HG03520 (cell line): ENCODE results near the gene EDN1.

Source experiments
- ATAC-seq: cut with Tn5 transposase; IDR thresholded peaks from one replicate; pipeline ENCODE4 v1.9.1; 2021; ENCODE audit warnings: mild to moderate bottlenecking, moderate library complexity; ENCODE audit not compliant: unreplicated experiment

EDN1 gene

DNA sequence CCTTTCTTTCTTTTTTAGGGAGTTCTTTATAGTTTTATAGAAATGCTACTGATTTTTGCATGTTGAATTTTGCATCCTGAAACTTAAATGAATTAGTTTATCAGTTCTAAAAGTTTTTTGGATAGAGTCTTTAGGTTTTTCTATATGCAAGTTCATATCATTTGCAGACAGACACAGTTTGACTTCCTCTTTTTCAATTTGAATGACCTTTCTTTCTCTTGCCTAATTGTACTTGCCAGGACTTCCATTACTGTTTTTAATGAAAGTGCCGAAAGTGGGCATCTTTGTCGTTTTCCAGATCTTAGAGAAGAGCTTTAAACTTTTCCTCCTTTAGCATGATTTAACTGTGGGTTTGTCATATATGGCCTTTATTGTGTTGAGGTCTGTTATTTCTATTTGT is 21.1 kb upstream of the EDN1 start:
- ATAC-seq = no peak

DNA sequence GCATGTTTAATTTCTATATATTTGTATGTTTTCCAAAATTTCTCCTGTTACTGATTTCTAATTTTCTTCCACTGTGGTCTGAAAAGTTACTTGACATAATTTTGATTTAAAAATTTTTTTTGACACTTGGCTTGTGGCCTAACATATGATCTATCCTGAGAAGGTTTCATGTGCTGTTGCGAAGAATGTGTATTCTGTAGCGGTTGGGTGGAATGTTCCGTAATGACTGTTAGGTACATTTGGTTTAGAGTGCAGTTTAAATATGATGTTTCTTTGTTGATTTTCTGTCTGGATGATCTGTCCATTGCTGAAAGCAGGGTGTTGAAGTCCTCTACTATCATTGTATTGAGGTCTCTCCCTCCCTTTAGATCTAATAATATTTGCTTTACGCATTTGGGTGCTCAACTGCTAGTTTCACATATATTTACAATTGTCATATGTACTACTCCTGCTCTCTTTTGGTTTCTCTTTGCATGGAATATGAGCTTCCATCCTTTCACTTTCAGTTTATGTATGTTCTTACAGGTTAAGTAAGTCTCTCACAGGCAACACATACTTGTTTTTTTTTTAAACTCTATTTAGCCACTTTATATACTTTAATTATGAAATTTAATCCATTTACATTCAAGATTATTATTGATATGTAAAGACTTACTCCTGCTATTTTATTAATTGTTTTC is 19.5 kb upstream of the EDN1 start:
- ATAC-seq = no peak

DNA sequence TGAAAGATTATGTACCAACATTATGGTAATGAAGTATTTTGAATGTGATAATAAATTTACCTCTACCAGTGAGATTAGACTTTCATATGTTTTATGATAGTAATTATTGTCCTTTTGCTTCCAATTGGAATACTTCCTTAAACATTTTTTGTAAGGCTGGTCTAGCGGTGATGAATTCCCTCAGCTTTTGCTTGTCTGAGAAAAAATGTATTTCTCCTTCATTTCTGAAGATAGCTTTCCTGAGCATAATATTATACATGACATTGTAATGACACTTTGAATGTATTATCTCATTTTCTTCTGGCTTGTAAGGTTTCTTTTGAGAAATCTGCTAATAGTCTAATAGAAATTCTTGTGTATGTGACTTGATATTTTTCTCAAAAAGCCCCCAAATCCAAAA is 18.6 kb upstream of the EDN1 start:
- ATAC-seq = no peak

DNA sequence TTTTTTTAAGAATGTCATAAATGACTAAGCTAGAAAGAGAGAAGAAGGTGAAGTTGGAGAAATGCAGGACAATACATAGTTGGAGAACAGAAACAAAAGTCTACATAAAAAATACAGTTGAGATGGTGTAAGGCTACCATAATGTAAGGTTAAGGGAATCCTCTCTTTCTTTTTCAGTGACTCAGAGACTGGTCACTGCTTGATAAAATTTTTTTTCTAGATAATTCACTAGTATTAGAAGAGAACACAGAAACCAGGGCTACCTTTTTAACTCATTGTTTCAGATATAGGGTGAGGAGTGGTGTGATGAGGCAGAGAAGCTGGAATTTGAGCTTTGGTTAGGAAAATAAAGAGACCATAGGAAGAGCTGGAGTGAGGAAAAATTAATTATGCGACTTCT is 18.2 kb upstream of the EDN1 start:
- no peak for ATAC-seq

DNA sequence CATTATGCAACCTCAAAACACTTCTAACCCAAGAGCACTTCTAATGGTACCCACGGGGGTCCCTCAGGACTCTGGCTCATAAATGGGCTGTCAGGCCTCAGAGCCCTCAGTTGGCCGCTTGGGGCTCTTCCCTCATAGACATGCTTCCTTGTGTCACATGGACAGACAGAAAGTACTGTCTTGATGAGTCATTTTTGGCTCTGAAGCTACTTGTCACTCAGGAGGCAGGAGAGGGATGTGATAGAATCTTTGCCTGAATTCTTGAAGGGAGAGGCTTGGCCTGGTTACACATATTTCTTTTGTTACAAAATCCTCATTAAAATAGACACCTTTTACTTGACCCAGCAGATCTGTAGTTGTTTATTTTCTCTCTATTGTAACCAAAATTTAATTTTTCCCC is 15.1 kb upstream of the EDN1 start:
- ATAC-seq = no peak

DNA sequence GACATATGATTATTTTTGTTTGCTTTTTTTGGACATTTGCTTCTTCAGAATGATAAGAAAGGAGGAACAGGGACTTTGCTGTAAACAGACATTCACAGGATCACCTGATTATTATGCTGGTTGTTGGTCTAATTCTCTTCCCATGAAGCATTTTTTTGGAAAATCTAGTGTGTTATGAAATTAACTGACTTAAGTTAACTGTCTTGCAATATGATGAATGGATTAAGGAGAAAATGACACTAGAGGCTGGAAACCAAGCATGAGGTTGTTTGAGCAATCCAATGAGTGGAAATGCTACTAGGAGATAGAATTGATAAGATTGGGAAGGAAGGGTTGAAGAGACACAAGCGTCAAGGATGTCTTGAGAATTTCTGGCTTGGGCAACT is 13.2 kb upstream of the EDN1 start:
- ATAC-seq = no peak

DNA sequence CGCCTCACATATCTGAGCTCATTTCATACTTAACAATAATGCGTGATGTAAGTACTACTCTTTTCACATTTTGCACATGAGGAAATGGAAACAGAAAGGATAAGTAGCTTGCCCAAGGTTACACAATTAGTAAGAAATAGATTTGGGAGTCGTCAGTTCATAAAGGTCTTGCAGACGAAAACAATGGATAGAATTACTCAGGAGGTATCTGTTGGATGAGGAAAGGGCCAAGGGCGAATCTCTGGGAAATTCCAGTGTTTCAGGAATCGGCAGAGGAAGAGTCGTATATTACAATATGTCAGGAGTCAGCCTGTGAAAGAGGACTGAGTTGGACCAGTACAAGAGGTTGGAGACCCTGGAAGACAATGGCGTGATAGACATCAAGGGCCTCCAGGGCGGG is 12.8 kb upstream of the EDN1 start:
- no peak for ATAC-seq

DNA sequence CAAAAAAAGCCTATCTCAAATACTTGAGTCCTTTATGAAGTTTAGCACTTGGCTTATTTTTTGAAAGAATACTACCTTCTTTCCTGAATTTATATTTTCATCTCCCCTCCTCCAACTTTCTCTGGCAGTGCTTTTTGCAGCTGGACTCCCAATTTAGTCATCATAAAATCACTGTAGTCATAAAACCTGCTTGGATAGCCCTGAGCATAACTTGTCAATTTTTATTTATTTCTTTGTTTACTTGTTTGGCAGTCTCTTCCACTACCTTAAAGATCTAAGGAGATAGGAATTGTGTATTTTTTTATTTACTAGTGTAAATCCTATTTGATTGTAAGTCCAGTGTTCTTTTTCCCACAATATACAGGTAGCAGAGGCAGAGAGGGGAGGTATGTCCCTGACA is 11.2 kb upstream of the EDN1 start:
- no peak for ATAC-seq

DNA sequence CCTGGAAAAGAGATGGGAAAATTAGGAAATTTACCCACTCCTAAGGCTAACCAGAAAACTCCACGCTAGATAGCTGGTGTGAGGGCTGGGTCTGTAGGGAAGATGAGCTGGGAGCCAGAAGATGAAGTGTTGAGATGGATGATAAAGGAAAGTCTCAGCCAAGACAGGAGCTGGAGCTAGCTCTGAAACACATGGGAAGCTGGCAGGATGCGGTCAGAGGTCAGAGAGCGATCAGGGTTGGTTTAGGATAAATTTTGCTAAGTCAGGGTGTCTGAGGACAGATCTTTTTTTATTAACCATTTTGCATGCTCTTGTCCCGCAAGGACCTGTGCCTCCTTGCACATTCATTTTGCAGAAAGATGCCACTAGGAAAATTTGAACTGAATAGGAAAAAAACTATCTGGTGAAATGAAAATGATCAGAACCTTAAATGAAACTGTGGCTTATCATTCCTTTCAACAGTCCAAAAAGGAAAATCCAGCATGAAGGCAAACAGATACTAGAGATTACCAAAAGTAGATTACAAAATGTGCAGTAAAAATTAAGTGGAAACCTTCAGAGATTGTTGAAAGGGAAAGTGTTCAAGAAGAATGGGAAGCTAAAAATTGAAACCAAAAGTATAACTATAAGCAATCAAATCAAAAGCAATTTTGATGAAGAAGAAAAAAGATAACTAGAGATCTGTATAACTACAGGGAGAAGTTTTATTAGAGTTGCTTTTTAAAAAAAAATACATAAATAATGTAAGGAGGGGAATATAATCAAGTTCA is 10.7 kb upstream of the EDN1 start:
- no peak for ATAC-seq

DNA sequence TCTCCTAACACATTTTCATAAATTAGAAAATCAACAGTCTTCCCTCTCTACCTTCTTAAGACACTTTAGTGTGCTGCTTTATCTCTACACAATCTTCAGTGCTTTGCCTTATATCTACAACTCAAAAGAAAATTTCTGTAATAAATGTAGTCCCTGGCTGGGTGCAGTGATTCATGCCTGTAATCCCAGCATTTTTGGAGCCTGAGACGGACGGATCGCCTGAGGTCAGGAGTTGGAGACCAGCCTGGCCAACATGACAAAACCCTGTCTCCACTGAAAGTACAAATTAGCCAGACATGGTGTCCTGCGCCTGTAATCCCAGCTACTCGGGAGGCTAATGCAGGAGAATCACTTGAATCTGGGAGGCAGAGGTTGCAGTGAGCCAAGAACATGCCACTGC is 9.7 kb upstream of the EDN1 start:
- no peak for ATAC-seq

DNA sequence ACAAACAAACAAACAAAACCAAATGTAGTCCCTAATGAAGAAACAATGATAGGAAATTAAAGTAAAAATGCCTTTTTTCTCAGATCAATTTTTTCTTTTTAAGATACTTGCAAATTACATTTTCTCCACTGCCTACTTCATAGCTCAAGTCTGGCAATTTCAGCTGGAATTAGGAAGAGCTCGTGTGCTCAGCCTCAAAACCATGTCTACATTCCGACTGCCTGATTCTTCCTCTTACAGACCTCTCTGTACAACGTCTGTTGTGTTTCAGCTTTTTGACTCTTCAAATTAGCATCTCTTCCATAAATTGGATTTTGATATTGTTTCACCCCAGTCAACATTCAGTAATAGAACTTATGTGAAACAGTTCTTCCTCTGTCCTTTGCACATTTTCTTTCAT is 9.3 kb upstream of the EDN1 start:
- no peak for ATAC-seq

DNA sequence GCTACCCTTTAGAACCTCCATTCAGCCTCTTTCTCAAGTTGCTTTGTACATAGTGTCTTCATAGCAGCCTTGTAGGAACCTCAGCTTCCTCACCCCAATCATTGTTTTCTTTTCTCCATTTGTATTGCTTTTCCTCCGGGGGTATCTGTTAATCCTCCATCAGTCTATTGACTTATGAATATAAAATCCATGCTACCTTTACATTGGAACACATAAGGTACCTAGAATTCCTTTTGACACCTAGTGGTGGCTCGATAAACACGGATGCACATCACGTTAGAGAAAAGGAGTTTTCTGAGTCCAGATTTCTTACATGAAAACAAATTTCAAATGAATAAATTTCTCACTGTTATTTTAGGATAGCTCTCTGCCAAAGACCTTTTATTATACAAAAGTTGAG is 6.3 kb upstream of the EDN1 start:
- ATAC-seq = no peak

DNA sequence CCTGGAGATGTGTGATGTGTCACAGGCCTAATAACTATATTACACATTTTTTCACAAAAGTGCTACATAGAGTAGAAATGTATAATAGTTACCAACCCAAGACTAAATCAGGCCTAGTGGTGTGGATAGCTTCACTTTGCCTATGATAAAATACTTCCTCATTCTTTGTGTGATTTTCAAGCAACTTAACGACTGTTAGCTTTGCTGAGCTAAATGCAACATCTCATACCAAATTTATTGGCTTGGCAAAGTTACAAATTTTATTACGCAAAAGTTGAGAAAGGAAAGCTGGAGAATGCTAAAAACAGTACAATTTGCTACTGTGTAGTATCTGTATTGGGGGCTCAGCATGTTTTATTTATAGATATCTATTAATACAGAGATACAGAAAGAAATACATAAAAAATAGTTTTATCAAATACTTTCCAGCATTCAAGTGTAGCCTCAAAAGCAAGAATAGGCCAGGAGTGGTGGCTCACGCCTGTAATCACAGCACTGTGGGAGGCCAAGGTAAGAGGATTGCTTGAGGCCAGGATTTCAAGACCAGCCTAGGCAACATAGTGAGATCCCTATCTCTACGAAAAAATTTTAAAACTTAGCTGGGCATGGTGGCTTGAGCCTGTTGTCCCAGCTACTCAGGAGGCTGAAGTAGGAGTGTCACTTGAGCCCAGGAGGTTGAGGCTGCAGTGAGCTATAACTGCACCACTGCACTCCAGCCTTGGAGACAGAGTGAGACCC is 3.6 kb upstream of the EDN1 start:
- ATAC-seq = no peak

DNA sequence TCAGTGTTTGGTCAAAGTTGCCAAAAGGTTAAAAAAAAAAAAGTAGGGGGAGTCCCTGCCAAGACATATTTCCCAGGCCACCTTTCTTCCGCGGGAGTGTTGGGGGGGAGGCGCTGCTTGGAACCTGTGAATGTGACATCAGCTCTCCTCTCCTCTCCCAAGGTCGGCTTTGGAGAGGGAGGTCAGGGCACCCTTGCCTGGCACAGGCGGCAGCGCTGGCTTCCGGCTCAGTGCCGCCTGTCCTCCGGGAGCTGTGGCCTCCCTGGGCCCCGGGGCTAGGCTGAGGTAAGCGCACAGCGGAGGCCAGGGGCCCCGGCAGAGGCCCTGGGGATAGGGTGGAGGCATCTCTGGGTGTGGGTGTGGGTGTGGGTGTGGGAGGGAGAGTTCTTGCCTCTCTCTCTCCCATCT is 1.9 kb upstream of the EDN1 start:
- no peak for ATAC-seq

DNA sequence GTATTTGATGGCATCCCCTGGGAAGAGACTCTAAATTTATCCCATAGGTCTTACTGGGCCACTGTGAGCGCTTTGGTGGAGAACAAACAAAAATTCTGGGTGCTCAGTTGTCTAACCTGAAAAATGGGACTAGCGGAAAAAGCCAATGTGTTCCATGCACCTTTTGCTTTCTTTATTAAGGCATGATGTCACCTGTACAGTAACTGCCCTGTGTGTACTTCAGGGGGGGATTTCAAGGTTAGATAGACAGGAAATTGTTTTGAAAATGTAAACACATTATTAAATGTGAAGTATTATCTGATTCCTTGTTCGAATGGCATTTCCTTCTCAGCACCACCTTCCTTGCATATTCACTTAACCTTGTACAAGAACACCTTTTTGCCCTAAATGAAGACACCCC is 1.2 kb upstream of the EDN1 start:
- no peak for ATAC-seq

DNA sequence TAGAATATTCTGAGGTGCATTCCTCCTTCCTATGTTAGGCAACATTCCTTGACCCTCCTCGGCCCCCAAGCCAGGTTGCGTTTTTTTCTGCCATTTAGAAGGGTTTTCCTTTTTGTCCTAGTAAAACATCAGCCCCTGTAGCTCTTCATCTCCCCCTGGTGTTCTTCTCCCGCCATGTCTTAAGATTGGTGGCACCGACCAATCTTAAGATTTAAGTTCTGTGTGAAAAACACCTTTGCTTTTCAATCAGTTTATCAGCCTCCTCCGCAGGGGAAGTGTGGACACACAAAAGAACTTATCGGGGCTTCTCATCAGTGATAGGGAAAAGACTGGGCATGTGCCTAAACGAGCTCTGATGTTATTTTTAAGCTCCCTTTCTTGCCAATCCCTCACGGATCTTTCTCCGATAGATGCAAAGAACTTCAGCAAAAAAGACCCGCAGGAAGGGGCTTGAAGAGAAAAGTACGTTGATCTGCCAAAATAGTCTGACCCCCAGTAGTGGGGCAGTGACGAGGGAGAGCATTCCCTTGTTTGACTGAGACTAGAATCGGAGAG is 719 bp upstream of the EDN1 start:
- ATAC-seq = no peak

DNA sequence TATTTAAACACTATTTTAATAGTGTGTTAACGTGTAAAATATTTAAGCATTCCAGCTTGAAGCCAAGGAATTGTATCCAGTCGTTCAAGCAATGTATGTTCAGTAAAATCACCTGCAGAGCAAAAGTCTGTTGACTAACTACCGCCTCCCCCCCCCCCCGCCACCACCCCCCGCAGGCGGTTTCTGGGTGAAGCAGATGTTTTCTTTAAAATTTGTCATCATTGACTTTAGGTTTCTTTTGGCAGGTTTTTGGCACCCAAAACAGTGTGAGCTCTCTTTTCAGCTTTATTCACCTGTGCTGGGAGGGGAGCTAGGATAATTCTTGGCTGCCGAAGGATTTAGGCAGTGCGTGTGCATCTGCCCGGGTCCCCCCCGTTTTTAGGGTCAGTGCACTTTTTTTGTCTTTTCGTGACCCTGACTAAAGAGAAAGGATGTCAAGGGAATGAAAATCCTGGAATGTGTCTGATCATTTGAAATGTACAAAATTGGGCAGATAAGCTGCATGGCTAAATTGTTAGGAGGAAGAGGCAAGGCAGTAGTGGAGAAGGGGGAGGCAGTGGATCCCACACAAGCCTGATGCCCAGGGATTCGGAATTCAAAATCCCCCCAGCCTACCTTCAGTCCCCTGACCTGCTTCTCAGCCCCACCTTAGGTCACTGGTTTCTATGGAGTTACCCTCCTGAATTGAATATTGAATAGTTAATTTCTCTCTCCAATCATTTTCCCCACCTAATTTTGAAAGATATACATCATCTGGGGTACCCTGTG is 1.1 kb downstream of the EDN1 start:
- no peak for ATAC-seq

DNA sequence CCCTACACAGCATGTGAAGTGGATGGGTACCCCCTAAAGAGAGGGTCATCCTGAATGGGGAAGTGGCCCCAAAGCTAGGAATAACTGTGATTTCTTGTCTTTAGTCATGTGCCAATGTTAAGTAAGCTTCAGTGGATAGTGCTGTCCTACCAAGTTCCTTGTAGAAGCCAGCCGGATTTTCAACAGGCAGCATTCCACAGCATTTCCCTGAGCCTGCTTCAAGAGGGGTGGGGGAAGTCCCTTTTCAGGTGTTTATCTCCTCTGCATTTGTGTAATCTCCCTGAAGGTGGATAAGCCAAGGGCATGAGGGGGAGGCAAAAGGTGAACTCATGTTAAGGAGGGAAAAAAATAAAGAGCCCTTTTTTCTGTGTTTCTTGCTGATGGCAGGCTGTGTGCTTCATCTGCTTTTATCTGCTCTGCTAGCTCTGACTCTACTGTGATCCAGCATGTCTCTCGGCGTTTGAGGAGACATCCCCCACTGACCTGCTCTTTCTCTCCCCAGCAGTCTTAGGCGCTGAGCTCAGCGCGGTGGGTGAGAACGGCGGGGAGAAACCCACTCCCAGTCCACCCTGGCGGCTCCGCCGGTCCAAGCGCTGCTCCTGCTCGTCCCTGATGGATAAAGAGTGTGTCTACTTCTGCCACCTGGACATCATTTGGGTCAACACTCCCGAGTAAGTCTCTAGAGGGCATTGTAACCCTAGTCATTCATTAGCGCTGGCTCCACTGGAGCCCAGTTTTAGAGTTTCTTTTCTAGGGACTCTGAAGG is 1.9 kb downstream of the EDN1 start:
- ATAC-seq = no peak

DNA sequence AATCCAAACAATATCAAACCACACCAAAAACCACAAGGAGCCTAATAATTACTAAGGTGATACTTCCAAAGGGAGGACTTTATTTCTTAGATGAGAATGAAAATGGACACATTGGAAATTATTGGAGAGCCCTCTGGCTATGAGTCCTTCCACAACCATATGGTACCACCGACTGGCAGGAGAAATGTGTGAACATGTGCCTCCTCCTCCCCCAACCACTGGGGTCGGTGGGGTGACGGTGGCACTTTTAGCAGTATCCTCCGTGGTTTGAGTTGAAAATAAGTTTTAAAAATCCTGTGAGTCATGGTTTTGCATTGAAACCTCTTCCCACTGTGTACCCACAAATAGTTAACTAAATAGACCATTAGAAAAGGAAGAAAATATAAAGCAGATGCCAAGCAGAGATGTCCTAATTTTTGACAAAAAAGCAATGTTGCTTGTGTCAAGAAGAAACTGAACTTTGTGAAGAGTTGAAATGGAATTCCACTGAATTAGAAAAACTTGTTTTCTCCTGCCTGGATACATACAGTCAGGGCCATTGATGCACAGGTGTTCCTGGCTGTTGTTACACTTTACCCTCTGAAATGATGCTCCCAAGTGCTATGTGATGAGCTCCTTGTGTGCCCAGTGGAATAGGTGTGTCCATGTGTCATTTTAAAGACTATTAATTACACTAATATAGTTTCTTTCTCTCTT is 3.2 kb downstream of the EDN1 start:
- no peak for ATAC-seq
